Amygdala (tissue), 56 donors: ENCODE data around the gene PTPN7.
"Not testable (repeated sequence)": the region's sequence is repeated elsewhere in the genome, so short reads cannot be mapped to it uniquely, and the experiment has no call there.

ENCODE experiments used
- DNase-seq, 56 donors: peaks; one replicate each; lab custom pipeline; 2025; lab: John Stamatoyannopoulos, UW

The PTPN7 gene

GRCh38 chr1:202167708-202168415 lies 7.5 kb upstream of the PTPN7 start:
- DNase-seq, result no peak

GRCh38 chr1:202167054-202167453 lies 6.7 kb upstream of the PTPN7 start:
- not testable (repeated sequence) for DNase-seq

- DNase-seq, result no peak
These were observed 5.8 kb upstream of the PTPN7 start for GRCh38 chr1:202165942-202166843.

DNA sequence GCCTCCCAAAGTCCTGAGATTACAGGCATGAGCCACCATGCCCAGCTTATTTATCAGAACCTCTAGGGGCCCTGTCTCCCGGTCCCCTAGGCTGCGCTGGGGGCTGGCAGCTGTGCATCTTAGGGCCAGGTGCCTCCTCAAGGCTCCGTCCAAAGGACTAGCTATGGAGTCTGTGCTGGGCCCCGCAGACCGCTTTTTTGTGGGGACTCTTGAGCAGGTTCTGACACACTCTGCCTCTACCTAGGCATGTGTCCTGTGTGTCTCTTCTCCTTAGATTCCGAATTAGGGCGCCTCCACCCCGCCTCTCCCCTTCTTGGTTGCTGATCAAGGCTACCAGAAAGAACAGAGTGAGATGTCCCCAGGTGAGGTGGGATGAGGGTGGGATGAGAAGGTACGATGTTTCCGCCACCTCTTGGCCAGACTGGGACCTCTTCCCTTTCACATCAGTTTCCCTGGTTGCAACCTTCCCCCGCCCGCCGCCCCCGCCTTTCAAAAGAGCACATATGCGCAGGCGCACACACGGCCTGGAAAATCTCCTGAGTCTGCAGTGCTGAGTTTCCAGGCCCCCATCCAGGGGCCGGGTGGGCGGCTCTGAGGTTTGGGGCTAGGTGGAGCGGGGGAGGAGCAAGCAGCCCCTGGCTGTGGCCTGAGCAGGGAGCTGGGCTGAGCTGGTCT lies 5.0 kb upstream of the PTPN7 start:
- no peak for DNase-seq

DNA sequence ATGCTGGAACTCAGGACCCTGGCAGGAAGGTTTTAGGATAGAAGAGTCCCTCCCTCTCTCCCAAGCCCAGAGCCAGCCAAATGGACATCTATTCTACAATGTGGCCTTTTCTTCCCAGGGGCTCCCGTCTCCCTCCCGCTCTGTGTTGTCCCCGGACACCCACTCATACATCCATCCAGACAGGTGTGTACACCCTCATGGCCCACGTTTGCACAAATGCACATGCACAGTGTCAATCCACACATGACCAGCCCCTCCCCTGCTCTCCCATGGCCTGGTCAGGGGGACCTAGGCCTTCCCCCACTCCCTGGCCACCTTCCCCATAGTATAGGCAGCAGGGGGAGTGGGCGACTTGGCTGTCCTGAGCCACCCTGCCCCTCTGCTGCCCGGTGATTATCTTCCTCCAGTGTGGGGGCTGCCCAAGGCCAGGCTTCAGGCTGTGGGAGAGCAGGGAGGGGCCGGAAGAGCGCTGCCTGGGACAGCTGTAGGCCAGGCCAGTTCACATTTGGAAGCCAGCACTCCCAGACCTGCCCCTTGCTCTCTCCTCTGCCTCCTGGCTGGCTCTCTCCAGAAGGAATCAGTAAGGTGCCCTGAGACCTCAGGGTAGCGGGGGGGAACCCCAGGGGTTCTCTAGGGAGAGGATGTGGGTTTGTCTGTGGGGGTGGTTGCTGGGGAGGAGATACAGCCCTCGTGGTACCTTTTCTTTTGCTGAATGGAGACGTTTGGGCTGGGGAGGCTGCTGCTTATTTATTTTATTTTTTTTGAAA lies 4.1 kb upstream of the PTPN7 start:
- no peak for DNase-seq

GRCh38 chr1:202163281-202164270 lies 3.2 kb upstream of the PTPN7 start:
- no peak for DNase-seq

DNA sequence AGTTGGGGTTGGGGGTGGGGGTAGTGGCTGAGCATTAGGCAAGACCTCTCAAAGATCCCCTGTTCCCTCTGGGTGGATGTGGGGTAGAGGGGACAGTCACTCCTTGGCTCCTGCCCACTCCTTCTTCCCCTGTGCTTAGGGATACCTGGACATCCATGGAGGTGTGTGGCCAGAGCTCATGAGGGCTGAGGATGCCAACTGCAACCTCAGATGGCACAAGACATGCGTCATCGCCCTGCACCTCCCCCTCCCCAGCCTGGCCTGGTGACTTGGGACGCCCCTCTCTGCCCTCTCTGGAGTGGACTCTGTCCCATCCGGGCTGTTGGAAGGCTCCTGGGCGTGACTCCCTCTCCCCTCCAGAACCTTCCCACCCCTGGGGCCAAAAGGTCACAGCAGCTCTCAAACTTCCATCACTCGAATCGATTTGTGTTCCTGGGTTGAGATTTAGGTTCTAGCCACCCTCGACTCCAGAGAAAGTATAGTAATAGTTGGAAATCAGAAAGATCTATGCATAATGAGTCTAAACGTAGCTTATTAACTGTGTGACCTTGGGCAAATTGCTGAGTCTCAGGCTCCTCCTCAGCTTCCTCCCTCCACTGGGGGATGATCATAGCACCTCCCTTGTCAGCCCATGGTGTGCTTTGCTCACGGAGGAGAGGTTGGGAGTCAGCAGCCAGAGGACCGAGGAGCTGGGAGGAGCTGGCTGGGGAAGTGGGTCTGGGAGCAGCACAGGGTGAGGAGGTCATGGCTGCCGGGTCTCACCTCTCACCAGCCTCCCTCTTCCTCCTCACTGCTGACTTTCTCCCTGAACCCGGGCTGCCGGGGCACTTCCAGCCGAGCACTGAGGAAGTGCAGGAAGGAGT lies 2.2 kb upstream of the PTPN7 start:
- DNase-seq, result no peak

- no peak for DNase-seq
These were observed 1.6 kb upstream of the PTPN7 start for GRCh38 chr1:202162047-202162417.

- no peak for DNase-seq
These were observed 997 bp upstream of the PTPN7 start for GRCh38 chr1:202161151-202162046.

GRCh38 chr1:202159534-202160371 lies 649 bp downstream of the PTPN7 start:
- no peak for DNase-seq

DNA sequence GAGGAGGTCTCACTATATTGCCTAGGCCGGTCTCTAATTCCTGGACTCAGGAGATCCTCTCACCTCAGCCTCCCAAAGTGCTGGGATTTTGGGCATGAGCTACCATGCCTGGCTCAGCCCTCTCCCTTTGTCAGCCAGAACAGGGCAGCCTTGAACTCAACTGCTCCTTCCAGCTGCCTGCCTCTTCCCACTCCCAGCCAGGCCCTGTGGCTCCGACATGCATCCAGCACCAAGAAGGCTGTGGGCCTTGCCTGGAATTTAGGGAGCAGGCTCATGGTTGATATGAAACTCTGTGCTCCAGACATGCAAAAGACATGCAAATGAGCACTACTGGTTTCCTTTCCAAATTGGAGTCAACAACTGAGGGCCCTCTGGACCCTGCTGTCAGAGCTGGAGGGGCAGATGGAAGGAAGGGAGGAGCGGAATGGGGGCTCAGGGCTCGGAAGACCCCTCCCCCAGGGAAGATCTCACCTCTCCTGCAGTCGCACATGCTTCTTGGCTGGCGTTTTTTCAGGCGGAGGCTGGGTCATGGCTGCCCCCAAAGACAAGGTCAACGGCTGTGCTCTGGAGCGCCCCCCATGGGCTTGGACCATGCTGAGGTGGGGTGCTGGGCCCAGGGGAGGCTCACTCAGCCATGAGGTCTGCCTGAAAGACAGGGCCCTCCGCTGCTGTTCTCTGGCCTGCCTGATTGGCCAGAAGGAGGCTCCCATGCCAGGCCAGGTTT lies 1.4 kb downstream of the PTPN7 start:
- no peak for DNase-seq

DNA sequence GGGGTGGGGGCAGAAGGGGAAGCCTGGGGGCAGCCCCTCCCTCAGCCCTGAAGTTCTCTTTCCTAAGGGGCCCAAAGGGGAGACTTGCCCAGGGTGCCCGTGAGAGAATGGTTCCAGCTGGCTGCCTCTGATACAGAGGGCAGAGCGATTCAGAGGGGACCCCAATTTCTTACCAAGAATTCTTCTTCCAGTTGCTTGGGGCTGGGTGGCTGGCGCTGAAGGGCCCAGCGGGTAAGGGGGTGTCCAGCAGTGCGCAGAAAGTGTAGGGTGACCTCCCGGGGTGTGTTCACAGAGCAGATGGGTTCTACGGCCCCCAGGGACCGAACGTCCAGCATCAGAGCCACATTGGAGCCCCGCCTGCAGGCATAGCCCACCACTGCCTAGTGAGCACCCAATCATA lies 2.5 kb downstream of the PTPN7 start:
- DNase-seq, result no peak

DNA sequence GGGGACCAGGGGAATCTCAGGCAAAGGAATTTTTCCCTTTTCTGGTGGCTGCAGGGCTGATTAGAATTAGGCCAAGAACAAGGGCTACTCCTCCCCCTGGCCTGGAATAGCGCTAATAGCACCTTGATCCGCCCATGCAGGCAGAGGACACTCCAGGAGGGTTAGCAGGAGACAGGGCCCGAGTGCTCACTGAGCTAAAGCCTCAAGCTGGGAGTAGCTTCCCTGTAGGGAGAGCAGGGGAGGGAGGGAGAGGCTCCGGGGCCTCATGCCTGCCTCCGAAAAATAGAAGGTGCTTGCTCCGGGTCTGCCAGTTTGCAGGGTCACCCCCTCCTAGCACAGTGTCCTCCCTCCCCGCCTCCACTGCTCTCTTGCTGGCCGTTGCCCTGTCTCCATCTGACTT lies 3.8 kb downstream of the PTPN7 start:
- DNase-seq, result no peak

- peak in 3 of 56 donors; percentile 9 to 68 (median 22) for DNase-seq
These were observed 4.9 kb downstream of the PTPN7 start for GRCh38 chr1:202155478-202156021.

DNA sequence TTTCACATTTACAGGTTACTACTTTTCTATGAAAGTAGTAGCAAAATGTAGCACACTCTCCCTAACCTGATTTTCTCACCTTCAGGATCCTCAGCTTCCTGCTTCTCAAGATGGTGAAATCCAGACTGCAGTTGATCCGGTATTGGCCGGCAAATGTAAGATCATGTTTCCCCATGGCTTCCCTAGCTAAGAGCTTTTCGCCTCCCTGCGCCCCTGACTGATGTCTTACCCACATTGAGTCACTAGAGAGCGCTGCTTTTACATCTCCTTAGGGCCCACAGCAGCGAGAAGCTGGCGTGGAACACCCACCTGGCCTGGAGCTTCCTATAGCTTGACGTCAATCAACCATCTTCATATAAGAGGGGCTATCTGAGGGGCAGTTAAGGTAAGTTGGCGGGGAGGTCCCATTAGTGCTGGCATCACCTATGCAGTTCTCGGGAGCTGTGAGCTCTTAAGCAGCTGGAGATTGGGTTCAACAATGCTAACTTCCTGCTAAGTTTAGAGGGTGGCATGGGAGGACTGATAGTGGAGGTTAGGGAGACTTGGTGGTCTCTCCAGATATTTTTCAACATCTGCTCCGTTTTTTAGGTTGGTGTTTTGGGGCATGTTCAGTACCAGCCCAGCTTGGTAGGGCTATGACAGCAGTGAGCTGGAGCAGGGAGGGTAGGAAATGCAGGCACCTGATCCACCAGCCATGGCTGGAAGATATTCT lies 5.5 kb downstream of the PTPN7 start:
- peak in 19 of 56 donors; percentile 7 to 44 (median 24) for DNase-seq
